ENCODE data around the gene PGAM2.

- TF ChIP-seq, protein P1, sequence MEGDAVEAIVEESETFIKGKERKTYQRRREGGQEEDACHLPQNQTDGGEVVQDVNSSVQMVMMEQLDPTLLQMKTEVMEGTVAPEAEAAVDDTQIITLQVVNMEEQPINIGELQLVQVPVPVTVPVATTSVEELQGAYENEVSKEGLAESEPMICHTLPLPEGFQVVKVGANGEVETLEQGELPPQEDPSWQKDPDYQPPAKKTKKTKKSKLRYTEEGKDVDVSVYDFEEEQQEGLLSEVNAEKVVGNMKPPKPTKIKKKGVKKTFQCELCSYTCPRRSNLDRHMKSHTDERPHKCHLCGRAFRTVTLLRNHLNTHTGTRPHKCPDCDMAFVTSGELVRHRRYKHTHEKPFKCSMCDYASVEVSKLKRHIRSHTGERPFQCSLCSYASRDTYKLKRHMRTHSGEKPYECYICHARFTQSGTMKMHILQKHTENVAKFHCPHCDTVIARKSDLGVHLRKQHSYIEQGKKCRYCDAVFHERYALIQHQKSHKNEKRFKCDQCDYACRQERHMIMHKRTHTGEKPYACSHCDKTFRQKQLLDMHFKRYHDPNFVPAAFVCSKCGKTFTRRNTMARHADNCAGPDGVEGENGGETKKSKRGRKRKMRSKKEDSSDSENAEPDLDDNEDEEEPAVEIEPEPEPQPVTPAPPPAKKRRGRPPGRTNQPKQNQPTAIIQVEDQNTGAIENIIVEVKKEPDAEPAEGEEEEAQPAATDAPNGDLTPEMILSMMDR (IDR thresholded peaks at IDR 0.05): no peak
- TF ChIP-seq POLR2A (IDR thresholded peaks at IDR 0.05): no peak
These were observed 17.2 kb downstream of the PGAM2 start for GRCh38 chr7:44048031-44048795.

Measured in prostate gland (tissue), 2 donors.